ENCODE results near the gene TPP2.

GRCh38 chr13:102696465-102696864 lies 99.7 kb downstream of the TPP2 start:
- TF ChIP-seq CTCF (IDR thresholded peaks at IDR 0.05) (no peak), POLR2A (IDR thresholded peaks at IDR 0.05) (no peak)

Data from thyroid gland (tissue), 4 donors.